Glomerular endothelial cell (primary cell): ENCODE measurements around the gene TMEM178B. TPM values are rescaled to one million over a fixed set of nuclear protein-coding genes. Genes with fewer than 3 reads are reported as not detected.

Experiments
- DNase-seq: peaks from one replicate; pipeline ENCODE4 v3.0.0-alpha.2; 2011; ENCODE audit warnings: low read depth, low spot score; ENCODE audit errors: extremely low read depth
- total RNA-seq: library from RNA; depleted of rRNA; stranded (reverse); fragments of >200 nt; gene quantifications from 2 replicates; pipeline ENCODE4 v1.2.3, GENCODE V29; 2015

TMEM178B gene
- total RNA-seq, 1 donor from 2014 or later, result 1.1 TPM

GRCh38 chr7:141213226-141213625 lies 139.4 kb downstream of the TMEM178B start:
- no peak for DNase-seq

GRCh38 chr7:141217938-141218337 lies 144.1 kb downstream of the TMEM178B start:
- no peak for DNase-seq

- no peak for DNase-seq
Observed at GRCh38 chr7:141218941-141219340, 145.1 kb downstream of the TMEM178B start.

- no peak for DNase-seq
Observed at GRCh38 chr7:141220263-141220880, 146.5 kb downstream of the TMEM178B start.

- DNase-seq, result no peak
Observed at GRCh38 chr7:141221007-141221612, 147.2 kb downstream of the TMEM178B start.

- DNase-seq, result no peak
Observed at GRCh38 chr7:141225916-141226618, 152.2 kb downstream of the TMEM178B start.

- no peak for DNase-seq
Observed at GRCh38 chr7:141227454-141227853, 153.6 kb downstream of the TMEM178B start.

GRCh38 chr7:141228482-141228881 lies 154.6 kb downstream of the TMEM178B start:
- DNase-seq, result no peak

GRCh38 chr7:141231018-141231792 lies 157.3 kb downstream of the TMEM178B start:
- no peak for DNase-seq

- no peak for DNase-seq
Observed at GRCh38 chr7:141232286-141233051, 158.6 kb downstream of the TMEM178B start.

GRCh38 chr7:141234335-141235105 lies 160.7 kb downstream of the TMEM178B start:
- no peak for DNase-seq

- no peak for DNase-seq
Observed at GRCh38 chr7:141235656-141236055, 161.8 kb downstream of the TMEM178B start.

GRCh38 chr7:141238596-141239243 lies 164.9 kb downstream of the TMEM178B start:
- DNase-seq, result no peak

GRCh38 chr7:141239661-141240060 lies 165.8 kb downstream of the TMEM178B start:
- no peak for DNase-seq

GRCh38 chr7:141242568-141242967 lies 168.7 kb downstream of the TMEM178B start:
- no peak for DNase-seq

- no peak for DNase-seq
Observed at GRCh38 chr7:141243368-141243767, 169.5 kb downstream of the TMEM178B start.

- no peak for DNase-seq
Observed at GRCh38 chr7:141244435-141244834, 170.6 kb downstream of the TMEM178B start.

GRCh38 chr7:141246426-141246825 lies 172.6 kb downstream of the TMEM178B start:
- DNase-seq, result no peak

GRCh38 chr7:141251180-141251579 lies 177.3 kb downstream of the TMEM178B start:
- DNase-seq, result no peak
